HepG2 (cell line): ENCODE measurements around the gene ANKRD11.

Source experiments
- CBFB ChIP-seq: sonication (generic); formaldehyde crosslinking; IDR thresholded peaks from 2 replicates; pipeline ENCODE4 v1.4.0; 2020; ENCODE audit warnings: missing genetic modification reagents
- EP300 ChIP-seq, 3 experiments: sonication (generic) in 1 of 3; formaldehyde crosslinking in 1 of 3; IDR thresholded peaks; 2 replicates each; pipeline versions ENCODE4 v1.5.1 to v1.6.1; 2011 to 2020; ENCODE audit warnings: low read depth in 2 of 3, low read length in 2 of 3, borderline replicate concordance in 1 of 3, improper control_type of control experiment in 1 of 3, mild to moderate bottlenecking in 1 of 3, missing genetic modification reagents in 1 of 3, moderate library complexity in 1 of 3
- EZH2 ChIP-seq: conservative IDR thresholded peaks from 2 replicates; pipeline ENCODE4 v1.6.1; 2012; ENCODE audit warnings: mild to moderate bottlenecking, low read depth, low read length, moderate library complexity
- HOXA9 ChIP-seq: sonication (generic); formaldehyde crosslinking; IDR thresholded peaks from 2 replicates; pipeline ENCODE4 v1.8.1; 2022; ENCODE audit warnings: missing genetic modification reagents, mild to moderate bottlenecking, moderate library complexity, borderline replicate concordance
- NCOR1 ChIP-seq: fragments of 200-600 bp; sonication (generic); IDR thresholded peaks from 2 replicates; pipeline ENCODE4 v1.7.0; 2017; ENCODE audit warnings: antibody characterized with exemption, low read length, borderline replicate concordance
- TF ChIP-seq, protein P1 (sequence below), 2 experiments: IDR thresholded peaks; 2 replicates each; pipeline ENCODE4 v1.6.1; 2011 to 2012; ENCODE audit warnings: low read length in 2 of 2, borderline replicate concordance in 1 of 2, low read depth in 1 of 2, mild to moderate bottlenecking in 1 of 2, moderate library complexity in 1 of 2

DNA sequence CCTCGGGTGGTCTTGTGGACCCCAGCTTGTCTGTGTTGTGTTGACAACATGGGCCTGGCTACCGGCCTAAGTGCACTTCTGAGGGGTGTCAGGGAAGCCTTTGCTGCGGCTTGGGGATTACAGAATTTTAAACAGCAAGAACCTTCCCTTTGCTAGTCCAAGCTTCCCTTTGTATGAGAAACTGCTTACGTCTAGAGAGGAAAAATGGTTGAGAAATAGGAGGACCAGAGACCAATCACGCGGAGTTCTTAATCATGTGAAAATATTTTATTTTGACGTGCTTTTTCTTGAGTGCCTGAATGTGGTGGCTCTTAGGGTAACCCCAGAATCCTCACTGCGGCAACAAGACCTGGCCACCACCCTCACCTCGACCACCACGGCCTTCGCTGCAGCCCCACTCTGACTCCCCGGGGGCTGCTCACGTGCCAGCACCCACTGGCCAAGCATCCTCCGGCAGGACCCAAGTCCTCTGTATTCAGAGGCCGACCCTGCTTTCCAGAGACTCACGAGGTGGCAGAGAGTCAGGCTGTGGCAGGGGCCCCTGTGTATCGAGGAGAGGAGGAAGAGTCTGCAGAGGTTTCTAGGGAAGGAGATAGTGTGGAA is 191.6 kb downstream of the ANKRD11 start:
- TF ChIP-seq EZH2 = no peak
- no peak for TF ChIP-seq CBFB (CRISPR knock-in tag)
- TF ChIP-seq EP300 (IDR thresholded peaks at IDR 0.05; ENCODE audit: low read depth in 2 of 2, low read length in 2 of 2) = no peak
- TF ChIP-seq EP300 (CRISPR knock-in tag; IDR thresholded peaks at IDR 0.05; ENCODE audit: borderline replicate concordance) = no peak
- TF ChIP-seq HOXA9 (CRISPR knock-in tag) = no peak
- TF ChIP-seq, protein P1, sequence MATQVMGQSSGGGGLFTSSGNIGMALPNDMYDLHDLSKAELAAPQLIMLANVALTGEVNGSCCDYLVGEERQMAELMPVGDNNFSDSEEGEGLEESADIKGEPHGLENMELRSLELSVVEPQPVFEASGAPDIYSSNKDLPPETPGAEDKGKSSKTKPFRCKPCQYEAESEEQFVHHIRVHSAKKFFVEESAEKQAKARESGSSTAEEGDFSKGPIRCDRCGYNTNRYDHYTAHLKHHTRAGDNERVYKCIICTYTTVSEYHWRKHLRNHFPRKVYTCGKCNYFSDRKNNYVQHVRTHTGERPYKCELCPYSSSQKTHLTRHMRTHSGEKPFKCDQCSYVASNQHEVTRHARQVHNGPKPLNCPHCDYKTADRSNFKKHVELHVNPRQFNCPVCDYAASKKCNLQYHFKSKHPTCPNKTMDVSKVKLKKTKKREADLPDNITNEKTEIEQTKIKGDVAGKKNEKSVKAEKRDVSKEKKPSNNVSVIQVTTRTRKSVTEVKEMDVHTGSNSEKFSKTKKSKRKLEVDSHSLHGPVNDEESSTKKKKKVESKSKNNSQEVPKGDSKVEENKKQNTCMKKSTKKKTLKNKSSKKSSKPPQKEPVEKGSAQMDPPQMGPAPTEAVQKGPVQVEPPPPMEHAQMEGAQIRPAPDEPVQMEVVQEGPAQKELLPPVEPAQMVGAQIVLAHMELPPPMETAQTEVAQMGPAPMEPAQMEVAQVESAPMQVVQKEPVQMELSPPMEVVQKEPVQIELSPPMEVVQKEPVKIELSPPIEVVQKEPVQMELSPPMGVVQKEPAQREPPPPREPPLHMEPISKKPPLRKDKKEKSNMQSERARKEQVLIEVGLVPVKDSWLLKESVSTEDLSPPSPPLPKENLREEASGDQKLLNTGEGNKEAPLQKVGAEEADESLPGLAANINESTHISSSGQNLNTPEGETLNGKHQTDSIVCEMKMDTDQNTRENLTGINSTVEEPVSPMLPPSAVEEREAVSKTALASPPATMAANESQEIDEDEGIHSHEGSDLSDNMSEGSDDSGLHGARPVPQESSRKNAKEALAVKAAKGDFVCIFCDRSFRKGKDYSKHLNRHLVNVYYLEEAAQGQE (IDR thresholded peaks at IDR 0.05; ENCODE audit: borderline replicate concordance in 1 of 2, low read depth in 1 of 2, low read length in 2 of 2) = no peak
- no peak for TF ChIP-seq NCOR1
